Right kidney (tissue), 1 donor: Measurements from ENCODE around the gene PAX5.

Experiments used
- DNase-seq: peaks from one replicate; pipeline ENCODE4 v3.0.0-alpha.2; 2016

Gene PAX5

DNA sequence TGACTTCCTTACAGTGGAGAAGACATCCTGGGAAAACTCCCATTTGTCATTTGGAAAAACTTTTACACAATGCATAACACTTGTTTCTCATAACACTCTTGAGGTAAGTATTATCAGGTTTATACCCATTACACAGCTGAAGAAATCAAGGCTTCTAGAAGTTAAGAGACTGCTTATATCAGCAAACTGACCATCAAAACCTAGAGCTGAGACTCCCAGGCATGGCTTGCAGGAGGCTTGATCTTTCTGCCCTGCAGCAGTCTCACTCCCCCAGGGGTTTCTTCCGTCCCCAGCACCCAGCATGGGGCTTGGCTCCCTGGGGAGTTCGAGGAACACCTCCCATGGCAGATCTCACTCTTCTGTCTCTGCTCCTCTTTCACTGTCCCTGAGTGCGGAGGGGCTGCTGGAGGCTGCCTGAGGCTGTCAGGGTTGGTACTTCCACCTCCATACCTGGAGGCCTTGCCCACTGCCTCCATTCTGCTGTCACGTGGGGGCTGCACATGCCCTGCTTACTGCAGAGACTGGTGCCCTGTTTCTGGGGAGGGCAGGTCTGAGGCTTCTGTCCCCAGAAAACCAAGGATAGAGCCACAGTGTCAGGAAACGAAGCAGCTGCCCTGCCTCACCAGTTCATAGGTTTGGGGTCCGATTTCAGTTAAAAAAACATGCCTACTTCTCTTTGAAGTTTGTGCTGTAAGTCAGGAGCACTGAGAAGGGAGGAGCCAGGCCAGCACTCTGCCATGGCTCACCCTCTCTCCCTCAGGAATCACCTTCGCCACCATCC lies 202.5 kb downstream of the PAX5 start:
- DNase-seq, result peak; percentile 61

DNA sequence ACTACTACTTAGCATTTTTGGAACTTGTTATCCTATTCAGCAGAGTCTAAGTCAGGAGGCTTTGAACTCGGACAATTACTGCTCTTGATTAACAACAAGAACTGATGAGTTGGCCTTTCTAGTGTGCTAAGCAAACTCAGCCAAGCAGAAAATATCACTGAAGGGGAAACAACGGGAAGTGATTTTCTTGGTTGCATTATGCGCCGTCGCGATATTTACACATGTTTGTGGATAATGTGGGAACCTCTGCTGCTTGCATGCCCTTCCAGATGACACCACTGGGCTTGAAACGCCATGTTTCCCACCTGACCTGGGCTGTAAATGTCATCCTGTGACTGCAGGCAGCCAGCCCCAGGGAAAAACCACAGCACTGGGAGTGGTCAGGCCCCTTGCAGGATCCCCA lies 205.5 kb downstream of the PAX5 start:
- no peak for DNase-seq

DNA sequence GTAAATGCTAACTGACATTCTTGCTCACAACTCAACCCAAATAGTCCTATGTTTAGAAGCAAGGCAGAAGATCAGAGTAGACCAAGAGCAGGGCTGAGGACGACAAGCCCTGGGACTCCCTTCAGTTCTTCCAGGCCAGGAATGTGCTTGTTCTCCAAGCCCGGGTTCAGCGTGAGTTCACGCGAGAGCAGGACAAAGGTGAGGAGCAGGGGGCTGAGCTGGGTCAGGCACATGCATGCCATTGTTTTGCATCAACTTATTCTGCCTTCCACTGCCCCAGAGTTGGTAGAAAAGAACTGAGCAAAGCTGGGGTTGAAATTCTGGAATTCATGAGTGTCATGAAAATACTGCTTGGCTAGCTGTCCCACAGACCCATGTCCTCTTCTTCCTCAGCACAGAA lies 206.5 kb downstream of the PAX5 start:
- no peak for DNase-seq

DNA sequence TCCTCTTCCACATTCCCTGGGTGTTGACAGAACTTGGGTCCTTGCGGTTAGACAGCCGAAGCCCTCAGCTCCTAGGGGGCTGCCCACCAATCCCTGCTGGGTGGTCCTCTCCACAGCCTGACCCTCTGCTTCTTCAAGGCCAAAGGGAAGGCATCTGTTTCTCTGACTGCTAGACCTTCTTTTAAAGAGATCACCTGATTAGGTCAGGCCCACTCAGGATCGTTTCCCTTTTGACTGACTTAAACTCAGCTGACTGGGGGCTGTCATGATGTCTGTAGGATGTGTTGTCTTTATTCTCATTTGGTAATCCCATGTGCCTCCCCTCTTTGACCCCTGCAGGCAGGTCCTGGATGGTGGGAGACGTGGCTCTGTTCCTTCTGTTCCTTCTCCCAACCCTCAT lies 207.5 kb downstream of the PAX5 start:
- no peak for DNase-seq

DNA sequence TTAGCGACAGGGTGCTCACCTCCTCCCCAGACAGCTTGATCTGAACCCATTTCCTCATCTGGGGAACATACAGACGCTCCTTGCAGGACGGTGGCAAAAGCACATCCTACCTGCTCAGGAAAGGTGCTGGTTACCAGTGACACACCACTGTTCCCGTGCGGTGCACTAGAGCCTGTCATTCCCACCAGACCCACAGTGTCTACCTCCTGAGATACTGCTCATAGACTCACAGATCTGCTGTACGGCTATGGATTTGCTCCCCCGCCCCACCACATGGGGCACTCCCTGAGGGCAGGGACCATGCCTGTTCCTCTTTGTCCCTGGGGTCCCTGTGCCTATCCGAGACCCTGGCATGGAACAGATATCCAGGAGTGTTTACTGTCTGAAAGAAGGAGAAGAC lies 208.9 kb downstream of the PAX5 start:
- DNase-seq, result no peak

DNA sequence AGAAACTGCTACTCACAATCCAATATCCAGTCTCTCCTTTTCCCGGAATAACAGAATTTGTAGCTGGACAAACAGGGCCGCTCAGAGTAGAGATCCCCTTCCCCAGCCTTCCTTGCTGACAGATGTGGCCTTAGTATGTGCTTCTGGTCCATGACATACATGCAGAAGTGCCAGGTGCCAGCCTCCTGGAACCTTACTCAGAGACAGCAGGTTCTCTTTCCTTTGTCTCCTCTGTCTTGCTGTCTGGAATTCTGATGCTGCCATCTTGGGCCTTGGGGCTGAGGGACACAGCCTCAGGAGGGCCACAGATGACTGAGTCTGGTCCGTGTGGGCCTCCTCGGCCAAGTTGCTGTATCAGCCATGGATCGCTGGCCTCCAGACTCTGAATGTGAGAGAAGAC lies 210.1 kb downstream of the PAX5 start:
- DNase-seq, result no peak

DNA sequence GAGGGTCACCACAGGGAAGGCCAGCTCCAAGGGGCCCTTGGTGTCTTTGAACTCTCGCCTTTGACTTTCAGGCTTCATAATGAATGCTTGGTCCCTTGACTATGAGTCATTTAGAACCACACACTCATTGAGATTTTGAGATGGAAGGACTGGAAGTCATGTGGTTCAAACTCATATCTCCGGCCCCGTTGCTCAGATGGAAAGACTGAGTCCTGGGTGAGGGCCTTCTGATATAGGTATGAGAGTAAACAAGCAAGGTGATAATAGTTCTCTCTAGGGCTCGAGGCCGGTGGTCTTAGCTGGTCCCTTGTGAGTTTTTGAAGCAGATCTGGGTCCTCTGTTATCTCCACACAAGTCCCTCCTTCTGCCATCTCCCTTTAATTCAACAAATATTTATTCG lies 210.6 kb downstream of the PAX5 start:
- DNase-seq, result no peak

DNA sequence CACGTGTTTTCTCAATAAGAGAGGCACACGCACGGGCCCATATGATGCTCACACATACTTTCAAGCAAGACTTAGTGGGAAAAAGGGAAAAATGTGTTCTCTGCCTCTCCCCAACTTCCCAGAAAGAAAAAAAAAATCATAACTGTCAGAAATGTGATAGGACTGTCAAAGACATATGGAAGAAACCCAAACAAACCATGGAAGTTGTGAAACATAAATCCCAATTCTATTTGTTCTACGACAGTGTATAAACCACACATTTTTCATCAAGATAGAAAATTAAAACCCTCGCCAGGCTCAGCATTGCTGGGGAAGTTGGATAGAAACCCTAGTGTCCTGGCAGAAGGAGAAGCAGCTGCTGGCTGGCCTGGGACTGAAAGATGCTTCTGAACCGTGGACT lies 211.9 kb downstream of the PAX5 start:
- DNase-seq, result no peak

DNA sequence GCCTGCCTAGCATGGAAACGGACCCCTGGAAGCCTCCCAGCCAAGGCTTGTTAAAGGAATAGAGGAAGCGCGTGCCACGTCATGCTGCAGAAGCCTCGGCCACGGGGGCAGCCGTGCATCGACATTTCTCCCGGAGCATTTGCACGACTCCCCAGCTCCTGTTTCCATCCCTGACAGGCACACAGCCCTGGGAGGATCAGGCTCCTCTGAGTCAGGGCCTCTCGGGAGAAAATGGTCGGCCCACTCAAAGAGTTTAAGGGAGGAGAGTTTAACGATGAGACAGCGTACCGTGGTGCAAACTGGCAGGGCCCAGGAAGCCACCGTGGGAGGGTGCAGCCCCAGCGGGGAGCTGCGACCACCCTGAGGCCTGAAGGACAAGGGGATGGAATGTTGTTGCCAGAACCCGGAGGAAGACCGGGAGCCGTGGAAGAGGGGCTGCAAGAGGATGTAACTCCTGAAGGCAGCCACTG lies 213.6 kb downstream of the PAX5 start:
- peak; percentile 40 for DNase-seq

DNA sequence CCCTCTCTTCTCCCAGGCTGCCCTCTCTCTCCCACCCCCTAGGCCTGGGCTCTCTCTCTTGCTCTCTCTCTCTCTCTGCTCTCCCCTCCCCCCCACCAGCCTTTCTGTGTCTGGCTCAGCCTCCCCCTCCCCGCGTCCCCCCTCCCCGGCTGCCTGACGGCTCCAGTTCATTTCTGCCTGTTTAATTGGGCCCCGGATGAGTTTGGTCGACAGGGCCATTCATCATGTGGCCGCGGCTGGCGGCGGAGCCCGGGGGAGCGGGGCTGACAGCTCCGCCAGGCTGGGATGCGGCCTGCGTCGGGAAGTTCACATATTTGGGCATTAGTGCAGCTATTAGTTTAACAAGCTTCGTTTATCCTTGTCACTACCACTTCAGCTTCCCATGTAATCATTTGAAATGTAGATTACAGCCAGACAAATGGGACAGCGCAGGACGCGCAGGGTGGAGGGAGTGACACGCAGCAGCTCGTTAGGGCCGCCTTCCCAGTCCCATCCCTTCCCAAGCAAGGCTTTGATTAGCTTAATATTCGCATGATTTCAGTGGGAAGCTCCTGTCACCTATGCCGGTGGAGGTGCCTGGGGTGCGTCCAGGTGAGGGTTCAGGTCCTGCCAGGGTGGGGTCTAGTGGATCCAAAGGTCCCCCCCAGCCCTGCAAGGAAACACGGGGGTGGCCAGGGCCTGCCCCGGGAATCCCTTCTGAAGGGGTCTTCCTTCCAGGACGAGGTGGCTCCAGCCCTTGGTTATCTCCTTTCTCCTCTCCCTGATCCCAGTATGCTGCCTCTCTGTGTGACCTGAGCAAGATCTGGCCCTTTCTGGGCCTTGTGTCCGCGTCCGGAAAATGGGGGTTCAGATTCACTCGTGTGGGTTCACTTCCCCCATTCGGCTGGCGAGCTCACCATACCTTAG lies 214.8 kb downstream of the PAX5 start:
- DNase-seq, result peak; percentile 77

DNA sequence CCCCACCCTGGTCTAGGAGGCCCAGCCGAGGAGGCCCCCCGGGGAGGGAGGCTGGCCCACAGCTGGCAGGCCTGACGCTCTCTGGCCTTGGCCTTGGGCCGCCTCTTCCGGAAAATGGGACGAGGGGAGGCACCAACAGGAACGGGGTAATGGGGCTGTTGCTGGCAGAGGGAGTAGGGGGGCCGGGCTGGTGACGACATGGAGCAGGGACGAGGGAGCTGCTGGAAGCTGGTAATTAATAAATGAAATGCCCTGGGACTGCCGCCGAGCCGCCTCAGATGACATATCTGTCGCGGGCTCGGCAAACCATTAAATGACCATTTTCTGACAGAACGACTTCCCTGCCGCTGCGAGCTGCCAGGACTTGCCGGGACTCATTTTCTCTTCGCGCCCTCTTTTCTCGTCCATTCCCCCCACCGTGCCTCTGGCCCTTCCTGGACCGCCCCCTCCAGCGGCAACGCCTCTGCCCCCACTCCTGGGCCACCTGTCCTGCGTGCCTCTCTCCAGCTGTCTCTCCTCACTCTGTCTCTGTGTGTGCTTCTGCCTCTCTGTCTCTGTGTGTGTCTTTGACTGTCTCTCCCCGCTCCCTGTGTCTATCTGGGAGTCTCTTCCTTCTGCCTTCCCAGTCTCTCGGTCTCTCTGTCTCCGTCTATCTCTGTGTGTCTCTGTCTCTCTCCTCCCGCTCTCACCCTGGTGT lies 215.7 kb downstream of the PAX5 start:
- no peak for DNase-seq

DNA sequence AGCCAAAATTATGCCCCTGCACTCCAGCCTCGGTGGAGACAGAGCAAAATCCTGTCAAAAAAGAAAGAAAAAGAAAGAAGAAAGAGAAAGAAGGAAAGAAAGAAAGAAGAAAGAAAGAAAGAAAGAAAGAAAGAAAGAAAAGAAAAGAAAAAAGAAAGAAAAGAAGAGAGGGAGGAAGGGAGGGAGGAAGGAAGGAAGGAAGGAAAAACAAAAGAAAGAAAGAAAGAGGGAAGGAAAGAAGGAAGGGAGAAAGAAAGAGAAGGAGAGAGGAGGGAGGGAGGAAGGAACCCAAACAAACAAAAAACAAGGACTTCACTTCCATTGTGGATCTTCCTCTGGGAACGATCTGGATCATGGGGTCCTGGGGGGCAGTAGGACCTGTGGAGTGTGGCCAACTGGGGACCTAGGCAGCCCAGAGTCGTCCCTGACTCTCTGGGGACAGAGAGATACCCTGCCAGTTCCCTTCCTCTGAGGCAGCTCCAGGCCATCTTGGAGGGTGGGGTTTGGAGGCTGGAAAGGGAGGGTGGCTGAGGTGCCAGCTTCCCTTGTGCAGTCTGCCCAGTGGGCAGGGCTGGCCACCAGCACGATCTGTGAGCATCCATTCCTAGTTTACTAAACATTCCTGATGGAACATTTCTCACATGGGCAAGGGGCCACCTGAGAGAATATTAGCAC lies 216.8 kb downstream of the PAX5 start:
- no peak for DNase-seq

DNA sequence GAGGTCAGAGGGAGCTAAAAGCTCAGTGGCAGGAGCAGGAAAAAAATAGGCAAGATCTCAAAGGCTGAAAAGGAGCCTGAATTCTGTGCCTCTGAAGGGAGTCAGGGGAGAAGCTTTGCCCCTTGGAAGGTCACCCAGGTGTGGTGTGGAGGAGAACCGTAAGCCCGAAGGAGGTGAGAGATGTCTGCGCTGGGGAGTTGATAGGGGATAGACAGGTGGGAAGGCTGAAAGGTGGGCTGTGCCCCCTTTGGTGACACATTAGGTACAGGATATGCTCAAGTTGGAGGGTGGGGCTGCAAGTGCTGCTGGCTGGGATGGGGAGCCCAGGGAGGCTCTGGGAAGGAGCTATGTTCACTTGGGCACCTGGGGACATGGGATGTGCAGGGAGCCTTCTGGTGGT lies 217.7 kb downstream of the PAX5 start:
- DNase-seq, result no peak

DNA sequence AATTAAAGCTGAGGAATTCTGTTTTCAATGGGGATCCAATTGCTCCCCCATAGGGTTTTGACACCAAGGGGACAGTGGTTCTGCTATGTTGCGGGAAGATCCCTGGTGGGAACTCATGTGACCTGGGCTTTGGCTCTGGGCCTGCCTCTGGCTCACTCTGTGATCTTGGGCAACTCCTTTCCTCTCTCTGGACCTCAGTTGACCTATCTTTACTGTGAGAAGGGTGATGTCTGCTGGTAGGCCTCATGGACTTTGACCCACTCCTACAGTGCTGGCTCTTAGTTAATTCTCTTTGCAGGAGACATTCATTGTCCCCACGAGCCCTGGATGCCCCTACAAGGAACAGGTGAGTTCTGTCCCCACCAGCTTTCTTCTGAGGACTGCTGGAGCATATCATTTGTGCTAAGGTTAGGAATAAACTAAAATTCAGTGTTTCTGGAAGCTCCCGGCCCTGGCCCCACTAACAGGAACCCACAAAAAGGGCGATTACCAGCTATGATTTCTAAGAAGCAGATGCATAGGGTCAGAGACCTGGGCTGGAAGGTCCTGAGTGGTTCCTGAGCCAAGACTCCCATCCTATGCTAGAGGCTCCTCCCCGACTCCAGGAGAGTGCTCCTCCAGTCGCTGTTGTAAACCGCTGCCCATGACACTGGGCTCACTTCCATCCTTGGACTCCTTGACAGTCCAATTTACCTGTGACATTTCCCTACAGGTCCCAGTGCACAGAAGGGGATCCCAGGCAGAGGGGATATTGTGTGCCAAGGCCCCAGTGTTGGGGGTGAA lies 218.3 kb downstream of the PAX5 start:
- no peak for DNase-seq

DNA sequence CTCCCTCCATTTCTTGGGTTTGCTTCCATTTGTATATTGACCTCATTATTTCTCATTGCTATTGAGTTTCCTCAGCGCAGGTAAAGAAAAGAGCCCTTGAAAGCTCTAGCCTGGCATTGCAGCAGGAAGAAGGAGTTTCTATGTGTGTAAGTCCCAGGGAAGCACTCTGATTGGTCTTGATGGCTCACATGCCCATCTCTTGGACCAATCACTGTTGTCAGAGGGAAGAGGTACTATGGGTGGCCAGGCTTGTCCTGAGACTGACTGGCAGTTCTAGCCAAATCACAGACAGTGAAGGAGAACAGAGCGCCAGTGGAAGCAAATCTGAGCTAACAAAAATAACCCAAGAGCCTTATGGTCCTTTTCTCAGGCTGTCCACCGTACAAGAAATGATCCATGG lies 219.0 kb downstream of the PAX5 start:
- DNase-seq, result no peak

DNA sequence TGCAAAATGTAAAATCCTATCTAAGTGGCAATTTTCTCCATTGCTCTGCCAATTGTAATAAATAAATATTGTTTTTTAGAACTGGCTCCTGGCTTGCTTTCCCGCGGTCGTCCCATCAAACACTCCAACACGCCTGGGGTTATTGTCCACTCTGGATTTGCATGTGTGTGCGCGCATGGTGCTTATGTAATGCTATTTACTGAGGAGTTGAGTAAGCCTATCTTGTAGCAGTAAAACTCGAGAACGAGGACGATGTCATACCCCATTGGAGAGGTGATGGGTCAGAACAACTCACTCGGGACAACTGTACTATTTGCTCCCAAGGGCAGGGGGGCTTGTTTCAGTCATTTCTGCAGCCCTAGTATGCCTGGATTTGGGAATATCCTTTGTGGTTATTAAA lies 220.9 kb downstream of the PAX5 start:
- no peak for DNase-seq

DNA sequence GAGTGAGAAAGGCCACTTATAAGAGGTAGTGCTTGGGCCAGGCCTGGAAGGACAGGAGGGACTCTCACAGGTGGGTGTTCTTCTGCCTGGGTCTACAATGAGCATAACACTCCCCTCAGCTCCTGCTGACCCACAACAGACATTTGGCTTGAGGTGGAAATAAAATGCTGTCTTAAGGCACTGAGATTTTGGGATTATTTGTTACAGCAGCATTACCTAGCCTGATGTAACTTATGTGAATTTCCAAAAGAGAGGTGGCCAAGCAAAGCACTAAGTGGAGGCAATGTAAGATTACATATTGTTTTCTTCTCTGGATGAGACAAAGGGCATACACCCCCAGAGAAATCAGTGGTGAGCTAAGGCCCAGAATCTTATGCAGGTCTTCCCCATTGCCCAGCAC lies 221.5 kb downstream of the PAX5 start:
- no peak for DNase-seq

DNA sequence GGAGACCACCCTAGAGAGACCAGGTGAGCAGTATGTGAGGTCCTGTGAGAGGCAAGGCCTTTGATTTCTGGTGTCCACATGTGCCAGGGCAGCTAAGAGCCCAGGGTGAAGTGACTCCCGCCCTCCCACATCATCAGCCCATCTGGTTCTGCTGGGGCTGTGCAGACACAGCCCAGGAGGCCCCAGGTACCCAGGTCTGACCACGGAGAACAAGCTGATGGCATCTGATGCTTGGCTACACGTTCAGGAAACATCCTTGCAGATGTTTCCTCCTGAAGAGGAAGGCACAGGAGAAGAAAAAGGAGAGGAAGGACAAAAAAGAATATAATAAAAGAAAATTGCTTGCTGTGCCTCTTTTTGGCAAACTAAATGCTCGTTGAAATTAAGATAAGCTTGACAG lies 225.8 kb downstream of the PAX5 start:
- no peak for DNase-seq

DNA sequence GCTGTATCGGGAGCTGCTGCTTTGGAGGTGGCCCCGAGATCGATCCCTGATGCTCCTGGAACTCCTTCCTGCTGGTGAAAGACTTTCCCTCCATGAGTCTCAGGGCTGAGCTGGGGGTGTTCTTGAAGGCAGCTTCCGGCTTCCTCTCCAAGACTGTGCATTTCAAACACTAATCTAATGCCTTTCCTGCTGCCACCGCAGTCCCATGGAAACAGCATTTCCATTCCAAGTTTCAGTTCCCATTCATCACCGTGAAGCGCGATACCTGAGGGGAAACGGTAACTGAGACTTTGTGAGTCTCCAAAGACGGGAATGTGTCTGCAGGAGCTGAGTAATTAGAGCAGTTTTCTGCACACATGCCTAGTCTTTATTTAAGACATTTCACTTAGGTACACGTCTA lies 230.1 kb downstream of the PAX5 start:
- no peak for DNase-seq

DNA sequence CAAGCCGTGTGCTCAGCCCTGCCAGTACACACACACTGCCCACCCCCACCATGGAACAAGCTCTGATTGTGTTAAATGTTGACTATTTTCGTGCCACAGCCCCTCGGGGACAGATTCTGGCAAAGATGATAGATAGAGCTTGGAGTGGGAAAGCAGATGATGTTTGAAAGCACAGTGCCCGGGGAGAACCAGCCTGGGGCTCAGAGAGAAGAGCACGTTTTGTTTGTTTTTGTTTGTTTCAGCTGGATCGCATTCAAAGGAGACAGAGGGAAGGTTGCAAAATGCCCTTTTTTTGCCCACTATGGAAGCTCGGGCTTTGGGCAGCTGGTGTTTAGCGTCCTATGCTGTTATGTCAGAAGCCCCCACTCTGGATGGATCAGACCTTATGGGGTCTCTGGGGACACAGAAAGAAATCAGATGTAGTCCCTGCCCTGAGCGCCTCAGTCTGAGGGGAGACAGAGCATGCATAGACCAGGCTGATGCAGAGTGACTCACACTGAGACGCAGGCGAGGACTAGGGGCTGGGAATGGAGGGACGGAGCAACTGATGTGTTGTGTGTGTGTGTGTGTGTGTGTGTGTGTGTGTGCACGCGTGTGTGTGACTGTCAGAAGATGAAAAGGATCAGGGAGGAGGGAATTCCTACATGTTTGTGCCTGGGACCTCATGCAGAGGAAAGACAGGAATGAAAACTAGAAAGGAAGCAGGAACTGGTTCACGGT lies 231.7 kb downstream of the PAX5 start:
- DNase-seq, result no peak

DNA sequence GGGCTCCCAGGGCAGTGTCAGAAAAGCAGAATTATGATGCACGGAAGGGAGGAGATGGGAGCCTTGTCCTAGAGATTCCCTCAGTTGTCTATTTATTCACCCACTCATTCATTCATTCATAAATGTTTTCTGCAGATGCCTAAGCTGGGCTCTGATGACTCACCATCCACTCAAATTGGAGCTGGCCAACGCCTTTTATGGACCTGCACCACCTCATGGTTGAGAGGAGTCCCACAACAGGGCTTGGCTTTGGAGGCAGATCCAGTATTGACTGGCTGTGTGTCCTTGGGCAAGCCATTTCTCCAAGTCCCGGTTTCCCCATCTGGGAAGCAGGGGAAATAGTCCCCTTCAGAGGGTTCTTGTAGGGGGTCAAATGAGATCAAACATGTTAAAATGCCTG lies 233.6 kb downstream of the PAX5 start:
- DNase-seq, result no peak
